GM18498 (cell line): ENCODE measurements around the gene SLC39A3.

Experiments used
- ATAC-seq: cut with Tn5 transposase; IDR thresholded peaks from one replicate; pipeline ENCODE4 v1.9.1; 2021; ENCODE audit warnings: mild to moderate bottlenecking, moderate library complexity; ENCODE audit not compliant: unreplicated experiment

Gene SLC39A3

DNA sequence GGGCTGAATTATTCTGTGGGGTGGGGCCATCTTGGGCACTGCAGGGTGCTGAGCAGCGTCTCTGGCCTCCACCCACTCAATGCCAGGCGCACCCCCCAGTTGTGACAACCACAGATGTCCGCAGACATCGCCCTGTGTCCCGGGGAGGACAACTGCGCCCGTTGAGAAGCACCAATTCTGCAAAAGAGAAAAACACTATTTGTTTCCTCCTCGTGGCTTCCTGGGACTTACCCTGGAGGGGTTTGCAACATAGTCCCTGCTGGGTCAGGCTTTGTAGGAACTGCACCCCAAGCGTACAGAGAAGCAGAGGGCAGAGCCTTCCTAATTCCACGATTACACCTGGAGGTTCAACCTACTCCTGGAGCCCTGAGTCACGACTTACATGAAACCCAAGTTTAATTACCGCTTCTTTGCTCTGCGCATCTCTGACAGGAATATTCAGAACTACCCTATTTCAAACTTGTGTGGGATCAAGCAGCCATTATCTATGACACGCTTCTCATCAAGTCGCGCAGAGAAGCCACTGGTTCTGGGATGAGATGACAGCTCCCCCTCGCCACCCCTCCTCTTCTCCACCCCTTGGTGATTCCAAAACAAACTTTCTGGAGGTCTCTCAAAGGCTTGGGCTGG lies 11.1 kb upstream of the SLC39A3 start:
- no peak for ATAC-seq

DNA sequence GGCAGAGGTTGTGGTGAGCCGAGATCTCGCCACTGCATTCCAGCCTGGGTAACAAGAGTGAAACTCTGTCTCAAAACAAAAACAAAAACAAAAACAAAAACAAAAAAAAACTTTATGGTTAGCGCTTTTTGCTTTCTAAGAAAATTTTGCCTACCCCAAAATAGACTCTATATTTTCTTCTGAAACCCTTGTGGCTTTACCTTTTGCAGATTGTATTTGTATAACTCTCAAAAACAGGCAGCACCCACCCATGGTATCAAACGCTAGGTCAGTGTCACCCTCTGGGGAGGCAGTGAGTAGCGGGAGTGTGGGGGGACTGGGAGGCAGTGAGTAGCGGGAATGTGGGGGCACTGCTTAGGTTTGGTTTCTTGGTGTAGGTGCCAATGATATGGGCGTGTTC lies 7.5 kb upstream of the SLC39A3 start:
- ATAC-seq = no peak

DNA sequence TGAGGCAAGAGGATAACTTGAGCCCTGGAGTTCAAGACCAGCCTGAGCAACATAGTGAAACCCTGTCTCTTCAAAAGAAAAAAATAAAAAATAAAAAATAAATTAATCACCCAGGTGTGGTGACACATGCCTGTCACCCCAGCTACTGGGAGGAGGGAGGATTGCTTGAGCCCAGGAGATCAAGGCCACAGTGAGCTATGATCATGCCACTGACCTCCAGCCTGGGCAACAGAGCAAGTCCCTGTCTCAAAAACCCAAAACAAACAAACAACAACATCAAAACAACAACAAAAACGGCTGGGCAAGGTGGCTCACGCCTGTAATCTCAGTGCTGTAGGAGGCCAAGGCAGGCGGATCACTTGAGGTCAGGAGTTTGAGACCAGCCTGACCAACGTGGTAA lies 4.3 kb upstream of the SLC39A3 start:
- ATAC-seq = no peak

DNA sequence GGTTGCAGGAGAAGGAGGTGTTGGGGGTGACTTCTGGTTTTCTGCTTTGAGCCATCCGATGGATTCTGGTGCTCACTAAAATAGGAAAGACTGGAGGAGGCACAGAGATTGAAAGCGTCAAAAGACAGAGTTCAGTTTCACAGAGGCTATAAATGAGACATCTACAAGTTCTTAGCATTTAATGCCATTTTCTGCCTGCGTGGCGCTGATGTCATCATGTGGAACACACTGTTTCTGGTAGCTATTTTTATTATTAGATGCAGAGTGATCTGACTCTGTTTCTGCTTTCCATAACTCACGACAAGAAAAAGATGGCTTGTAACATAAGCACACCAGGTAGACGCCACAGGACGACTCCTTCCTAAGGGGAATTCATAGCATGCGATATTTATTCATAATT lies 3.3 kb upstream of the SLC39A3 start:
- no peak for ATAC-seq

DNA sequence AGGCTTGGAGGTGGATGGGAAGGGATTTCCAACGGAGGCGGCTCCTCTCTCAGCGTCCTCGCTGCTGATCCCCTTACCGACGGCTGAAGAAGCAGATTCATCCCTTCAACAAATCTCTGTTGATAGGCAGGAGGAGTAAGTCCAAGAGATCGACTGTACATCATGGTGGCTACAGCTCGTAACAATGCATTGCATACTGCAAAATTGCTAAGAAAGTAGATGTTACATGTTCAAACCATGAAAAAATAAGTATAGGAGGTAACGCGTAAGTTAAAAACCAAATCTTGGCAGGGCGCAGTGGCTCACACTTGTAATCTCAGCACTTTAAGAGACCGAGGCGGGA lies 468 bp upstream of the SLC39A3 start:
- ATAC-seq = peak; percentile 2

DNA sequence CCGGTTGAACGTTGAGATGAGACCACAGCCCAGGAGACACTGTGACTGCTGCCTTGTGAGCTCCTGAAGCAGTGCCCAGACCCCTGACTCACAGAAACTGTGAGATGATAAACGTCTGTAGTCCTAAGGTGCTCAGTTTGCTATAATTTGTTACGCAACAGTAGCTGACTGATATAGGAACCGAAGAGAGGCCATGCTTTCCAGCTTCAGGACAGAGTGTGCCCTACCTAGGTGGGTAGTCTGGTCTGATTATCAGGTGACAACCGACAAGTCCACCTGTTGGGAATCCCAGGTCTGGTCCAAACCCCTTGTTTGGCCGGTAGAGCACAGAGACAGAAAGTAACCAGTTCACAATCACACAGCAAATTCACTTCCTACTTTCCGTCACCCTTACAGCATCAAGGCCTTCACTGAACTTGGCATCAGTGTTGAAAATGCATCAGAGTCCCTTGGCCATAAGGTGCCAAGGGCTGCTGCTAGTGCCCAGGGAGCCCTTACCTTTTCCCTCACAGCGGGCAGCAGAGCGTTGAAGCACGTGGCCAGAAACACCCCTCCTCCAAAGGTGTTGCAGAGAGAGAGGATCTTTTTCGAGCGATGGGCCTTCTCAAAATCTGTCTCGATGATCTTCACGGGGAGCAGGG lies 3.1 kb downstream of the SLC39A3 start:
- ATAC-seq = no peak

DNA sequence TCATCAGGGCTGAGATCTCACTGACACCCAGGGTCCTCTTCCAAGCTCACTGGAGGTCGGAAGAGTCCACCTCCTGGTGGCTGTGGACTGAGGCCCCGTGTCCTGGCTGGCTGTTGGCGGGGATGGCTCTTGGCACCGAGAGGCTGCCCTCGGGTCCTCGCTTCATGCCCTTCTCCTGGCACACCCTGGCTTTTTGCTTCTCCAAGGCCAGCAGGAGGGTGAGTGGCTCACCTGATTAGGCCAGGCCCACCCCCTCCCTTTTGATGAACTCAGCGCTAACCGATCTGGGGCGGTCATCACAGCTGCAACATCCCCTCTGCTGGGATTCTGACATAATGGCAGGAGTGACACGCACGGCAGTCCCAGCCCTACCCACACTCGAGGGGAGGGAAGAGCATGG lies 4.4 kb downstream of the SLC39A3 start:
- ATAC-seq = no peak

DNA sequence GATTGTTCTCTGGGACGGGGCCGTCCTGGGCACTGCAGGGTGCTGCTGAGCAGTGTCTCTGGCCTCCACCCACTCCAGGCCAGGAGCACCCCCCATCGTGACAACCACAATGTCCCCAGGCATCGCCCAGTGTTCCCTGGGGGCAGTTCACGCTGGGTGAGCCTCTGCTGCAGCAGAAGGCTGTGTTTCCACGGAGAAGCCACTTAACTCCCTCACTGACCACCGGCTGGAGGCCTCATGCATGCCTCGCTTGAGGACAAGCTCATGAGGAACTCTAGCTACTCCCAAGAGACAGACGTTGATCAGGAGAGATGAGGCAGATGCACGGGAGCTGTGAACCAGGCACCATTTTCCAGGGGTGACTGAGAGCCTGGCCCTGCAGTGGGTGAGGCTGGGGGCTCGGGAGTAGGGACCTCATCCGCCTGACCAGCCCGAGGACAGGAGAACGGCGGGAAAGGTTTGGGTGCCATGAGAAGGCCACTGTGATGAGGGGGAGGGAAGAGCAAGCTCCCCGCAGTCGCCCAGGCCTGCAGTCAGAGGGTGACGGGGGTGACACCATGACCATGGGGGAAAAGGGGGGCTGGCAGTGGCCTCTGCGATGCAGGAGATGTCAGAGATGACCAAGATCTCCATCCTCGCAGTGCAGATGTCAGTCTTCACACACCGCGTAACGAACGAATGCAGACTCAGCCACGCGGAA lies 5.1 kb downstream of the SLC39A3 start:
- no peak for ATAC-seq

DNA sequence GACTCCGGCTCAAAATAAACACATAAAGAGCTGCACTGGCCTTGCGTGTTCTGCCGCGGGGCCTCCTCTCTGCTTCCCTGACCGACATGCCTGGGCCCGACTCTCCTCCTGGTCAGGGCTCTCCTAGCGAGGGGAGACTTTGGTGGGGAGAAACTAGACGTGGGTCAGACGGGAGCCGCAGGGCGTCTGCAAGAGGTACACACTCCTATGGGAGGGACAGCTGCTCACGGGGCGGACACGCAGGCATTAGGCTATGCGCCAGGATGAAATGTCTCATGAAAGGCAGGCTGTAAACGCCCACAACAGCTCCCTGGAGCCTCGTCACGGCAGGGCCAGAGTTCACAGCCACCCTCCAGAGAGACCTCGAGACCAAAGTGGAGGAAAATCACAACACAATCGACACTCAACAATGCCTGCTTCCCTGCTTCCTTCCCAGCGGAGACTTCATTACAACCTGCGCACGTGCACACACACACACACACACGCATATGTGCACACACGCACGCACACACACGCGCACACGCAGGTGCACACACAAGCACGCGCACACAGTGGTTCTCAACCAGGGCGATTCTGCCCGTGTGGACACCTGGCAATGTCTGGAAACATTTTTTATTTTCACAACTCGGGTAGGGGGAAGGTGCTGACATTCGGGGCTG lies 5.8 kb downstream of the SLC39A3 start:
- no peak for ATAC-seq

DNA sequence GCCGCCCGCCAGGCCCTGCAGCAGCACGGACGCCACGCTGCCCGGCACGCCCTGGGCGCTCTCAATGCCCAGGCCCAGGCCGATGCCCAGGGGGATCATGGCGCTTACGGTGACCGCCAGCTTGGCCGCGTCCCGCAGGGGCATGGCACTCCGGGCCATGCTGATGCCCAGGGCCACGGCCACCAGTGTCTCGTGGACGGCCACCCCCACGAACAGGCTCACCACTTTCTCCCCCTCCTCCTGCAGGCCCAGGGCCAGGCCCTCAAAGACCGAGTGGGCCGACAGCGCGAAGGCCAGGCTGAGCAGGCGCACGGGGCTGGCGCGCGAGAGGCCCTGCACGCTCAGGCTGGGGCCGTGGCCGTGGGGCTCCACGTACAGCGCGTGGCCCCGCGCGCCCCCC lies 6.9 kb downstream of the SLC39A3 start:
- ATAC-seq = no peak

DNA sequence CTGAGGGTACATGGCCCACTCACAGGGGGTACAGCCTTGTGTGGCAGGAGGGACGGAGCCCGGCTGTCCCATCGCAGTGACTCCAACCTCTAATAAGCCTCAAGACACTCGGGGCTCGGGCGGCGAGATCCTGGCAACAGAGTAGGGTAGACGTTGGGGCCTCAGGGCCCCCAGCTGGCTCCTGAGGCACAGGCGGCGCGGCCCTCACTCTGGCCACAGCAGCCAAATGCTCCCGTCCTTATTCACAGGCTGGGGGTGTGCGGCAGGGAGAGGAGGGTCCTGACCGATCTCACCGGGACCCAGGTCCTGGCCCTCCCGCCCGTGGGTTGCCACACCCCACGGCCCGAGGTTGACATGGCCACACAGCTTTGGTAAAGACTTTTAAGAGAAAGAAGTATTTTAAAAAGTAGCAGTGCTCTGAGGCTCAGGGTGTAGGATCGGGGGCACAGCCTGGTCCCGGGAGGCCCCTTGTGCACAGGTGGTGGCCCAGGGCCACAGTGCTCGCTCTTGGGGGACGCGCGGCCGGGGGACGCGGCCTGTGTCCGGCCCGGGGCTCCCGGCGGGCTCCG lies 7.6 kb downstream of the SLC39A3 start:
- ATAC-seq = no peak

DNA sequence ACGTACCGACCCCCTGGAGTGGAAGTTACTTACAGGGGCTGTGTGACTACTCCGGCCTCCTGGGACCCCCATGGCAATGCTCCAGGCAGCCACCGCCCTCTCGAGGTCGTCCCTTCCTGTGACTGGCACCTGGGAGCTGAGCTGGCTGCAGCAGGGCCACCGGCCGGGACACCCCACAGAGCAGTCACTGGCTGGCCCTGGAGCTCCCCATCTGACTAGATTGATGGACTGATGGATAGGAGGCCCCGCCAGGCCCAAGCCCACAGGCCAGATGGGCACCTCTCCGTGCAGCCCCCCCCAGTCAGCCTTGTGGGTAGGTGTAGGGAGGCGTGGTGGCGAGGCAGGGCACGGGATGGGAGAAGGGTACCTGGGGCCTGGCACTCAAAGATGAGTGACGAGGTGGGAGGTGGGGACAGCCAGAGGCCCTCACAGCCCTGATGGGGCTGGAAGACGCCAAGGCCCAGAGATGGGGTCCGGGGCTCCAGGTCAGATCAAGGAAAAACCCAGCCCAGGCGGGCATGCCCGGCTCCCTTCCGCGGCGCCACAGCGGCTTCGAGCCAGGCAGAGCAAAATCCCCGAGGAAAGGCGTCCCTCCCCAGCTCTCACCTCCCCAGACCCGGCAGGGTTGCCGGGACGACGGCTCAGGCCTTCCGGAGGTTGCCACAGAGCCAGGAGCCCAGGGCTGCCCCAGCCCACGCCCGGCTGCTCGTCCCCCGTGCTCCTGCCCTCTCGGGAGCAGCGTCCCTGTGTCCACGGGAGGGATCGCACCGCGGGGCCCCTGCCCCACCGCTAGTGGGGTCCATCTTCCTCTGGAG lies 8.4 kb downstream of the SLC39A3 start:
- no peak for ATAC-seq

DNA sequence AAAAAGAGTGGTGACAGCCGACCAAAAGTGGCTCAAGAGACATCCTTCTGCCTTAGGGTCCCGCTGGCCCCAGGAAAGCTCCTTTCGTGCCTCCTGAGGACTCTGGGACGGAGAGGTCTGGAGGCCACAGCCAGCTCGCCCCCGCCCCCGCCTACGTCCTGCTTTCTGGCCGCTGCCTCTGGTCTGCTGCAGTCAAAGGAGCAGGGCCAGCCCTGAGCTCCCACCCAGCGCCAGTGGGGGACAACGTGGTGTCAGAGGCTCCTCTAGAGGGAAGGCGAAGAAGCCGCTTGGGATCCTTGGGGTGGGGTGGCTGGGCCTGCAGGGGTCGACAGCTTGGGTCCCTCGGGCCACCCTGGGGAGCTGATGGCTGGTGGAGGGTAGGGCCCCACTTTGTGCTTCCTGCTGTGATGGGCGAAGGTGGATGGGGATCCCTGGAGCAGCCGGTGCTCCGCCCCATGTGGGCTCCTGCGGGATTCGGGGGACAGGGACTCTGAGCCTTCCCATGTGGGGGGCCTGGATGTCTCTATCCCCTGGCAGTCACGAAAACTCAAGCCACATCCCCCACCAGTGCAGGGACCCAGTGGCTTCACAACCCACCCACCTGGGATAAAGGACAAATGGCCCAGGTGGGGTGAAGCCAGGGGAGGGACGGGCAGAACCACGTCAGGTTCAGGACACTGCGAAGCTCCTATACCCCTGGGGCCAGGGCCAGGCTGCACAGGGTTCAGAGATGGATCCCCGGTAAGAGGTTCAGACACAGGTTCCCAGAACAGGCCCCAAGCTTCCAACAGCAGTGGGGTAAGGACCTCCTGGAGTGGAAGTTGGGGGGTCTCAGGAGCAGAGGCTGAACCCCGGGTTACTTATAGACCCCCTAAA lies 9.6 kb downstream of the SLC39A3 start:
- no peak for ATAC-seq

DNA sequence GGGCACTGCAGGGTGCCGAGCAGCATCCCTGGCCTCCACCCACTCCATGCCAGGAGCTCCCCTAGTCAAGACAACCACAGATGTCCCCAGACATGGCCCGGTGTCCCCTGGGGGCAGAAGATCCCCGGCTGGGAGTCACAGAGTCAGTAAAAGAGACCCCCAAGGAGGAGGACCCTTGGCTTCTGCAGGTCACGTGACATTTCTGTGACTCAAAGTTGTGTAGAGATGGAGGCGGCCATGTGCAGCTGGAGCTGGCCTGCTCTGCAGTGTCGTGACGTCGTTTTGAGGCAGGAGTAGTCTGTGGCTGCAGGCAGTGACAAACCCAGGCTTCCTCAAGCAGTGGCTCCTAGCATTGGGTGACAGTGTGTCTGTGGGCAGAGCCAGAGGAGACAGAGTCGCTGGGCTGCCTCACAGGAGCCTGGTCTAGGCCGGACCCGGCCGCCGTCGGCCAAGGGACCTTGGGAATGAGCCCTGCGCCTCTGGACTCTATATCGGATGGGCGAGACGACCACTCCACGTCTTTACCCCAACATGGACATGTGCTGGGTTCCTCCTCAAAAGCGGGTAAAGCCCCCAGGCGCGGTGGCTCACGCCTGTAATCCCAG lies 10.9 kb downstream of the SLC39A3 start:
- ATAC-seq = no peak

DNA sequence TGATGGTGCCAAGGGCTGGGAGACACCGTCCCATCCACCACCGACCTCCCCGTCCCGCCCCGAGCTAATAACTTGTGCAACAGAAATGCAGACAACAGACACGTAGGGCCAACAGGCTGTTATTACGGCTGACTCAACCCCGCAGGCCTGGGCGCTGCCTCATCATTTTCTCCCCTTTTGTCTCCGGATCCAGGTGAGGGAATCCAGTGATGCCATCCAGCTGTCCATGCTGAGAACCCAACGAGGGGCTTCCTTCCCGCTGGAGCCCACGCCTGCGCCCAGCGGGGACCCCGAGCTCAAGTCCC lies 12.2 kb downstream of the SLC39A3 start:
- ATAC-seq = no peak

DNA sequence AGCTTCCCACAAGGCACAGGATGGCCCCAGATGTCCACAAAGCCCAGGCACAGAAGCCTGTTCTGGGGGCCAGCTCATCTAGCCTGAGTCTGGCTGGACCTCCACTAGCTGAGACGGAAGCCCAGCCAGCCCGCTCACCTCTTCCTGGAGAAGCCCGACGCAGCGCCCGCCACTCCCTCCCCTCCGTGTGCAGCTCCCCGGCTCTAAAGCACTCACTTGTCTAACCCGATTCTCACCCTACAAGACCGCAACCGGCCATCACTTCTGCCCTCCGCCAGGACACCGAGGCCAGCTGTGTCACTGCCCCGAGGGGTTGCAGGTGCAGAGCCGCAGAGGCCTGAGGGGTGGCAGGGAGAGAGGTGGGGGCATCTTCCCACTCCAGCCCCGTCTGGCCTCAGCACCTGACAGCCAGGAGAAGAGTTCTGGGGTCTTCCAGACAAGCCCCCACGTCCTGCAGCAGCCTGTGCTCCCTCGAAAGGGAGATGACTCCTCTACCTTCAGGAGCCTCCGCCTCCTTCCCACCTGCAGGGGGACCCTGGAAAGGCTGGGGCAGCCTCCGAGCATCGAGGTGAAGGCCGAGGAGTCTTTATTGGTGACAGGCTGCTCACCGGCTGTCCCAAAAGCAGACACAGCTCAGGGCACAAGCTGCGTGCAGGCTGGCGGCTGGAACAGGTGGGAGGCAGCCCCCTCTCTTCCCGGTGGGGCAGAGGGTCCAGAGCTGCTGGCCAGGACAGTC lies 12.7 kb downstream of the SLC39A3 start:
- ATAC-seq = no peak

DNA sequence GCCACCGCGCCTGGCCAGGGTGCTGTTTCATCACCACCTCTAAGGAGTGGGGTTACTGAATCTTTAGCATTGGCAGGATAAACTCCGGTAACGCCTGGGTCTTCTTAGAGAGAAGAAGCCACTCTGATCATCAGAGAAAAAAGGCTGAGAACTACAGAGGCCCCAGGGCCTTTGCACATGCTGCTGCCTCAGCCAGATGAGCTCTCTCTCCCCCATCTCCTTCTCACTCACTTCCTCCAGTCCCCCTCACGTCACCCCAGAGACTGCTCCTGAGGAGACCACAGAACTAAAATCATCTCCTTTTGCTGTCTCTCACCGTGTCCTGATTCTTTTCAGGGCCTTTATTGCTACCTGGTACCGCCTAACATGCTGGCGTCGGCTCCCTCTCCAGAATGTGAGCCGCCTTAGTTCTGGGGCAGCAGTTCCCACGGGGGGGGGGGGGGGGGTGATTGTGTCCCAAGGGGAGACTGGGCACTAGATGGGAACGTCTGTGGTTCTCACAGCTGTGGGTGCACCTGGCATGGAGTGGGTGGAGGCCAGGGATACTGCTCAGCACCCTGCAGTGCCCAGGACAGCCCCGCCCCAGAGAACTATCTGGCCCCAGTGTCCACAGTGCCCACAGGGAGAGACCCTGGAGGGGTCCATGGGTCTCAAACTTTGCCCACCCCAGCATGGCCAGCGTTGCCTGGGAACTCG lies 13.5 kb downstream of the SLC39A3 start:
- ATAC-seq = no peak

DNA sequence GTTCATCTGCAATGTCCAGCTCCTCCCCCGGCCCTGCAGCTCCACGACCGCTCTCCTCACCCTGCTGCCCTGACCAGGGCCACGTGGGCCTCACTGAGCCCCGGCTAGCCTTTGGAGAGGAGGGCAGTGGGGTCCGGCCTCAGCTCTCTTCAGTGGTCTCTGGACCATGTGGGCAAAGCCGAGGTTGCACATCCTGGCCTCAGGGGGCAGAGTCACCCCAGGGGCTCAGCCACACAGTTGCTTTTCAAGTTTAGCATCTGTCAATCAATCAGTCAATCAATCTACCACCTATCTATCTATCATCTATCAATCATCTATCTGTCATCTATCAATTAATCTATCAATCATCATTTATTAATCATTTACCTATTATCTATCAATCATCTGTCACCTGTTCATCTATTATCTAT lies 15.7 kb downstream of the SLC39A3 start:
- no peak for ATAC-seq
